ENCODE results near the gene HEYL.

DNA sequence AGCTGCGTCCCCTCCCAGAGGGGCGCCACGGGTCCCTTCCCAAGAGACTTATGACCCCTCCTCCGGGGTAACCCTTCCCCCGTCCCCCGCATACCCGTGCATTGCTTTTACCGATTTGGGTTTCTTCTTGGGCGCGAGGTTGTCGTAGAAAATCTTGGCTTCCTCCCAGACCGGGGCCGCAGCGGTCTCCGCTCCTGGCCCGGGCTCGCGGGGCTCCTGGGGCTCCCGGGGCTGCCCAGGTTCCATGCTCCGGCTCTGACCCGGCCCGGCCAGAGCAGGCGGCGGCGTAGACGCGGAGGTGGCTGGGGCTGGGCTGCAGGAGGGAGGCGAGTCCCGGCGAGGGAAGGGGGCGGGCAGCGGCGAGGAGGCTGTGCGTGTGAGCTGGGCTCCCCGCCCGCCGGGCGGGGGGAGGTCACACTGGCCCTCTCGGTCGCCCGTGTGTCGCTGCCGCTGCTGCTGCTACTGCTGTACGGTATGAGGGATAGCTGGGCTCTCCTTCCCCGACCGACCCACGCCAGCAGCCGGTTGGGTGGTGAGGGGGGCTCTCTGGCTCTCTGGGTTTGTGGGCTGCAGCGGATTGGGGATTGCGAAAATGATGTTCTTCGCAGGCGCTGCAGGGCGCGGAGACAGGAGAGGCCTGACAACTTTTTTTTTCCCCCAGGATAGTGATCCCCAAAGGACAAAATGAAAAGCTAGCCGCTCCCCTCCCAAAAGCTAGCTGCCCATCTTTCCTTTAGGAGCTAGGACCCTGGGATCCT, 32.5 kb upstream of the HEYL start, which contains the start of gene NT5C1A:
- TF ChIP-seq EGR1 (IDR thresholded peaks at IDR 0.05; ENCODE audit: low read depth) (no peak), SRF (IDR thresholded peaks at IDR 0.05; ENCODE audit: low read depth) (no peak), YY1 (IDR thresholded peaks at IDR 0.05; ENCODE audit: extremely low read depth, insufficient replicate concordance, low read depth, low read length) (no peak)
- TF ChIP-seq, protein P1, sequence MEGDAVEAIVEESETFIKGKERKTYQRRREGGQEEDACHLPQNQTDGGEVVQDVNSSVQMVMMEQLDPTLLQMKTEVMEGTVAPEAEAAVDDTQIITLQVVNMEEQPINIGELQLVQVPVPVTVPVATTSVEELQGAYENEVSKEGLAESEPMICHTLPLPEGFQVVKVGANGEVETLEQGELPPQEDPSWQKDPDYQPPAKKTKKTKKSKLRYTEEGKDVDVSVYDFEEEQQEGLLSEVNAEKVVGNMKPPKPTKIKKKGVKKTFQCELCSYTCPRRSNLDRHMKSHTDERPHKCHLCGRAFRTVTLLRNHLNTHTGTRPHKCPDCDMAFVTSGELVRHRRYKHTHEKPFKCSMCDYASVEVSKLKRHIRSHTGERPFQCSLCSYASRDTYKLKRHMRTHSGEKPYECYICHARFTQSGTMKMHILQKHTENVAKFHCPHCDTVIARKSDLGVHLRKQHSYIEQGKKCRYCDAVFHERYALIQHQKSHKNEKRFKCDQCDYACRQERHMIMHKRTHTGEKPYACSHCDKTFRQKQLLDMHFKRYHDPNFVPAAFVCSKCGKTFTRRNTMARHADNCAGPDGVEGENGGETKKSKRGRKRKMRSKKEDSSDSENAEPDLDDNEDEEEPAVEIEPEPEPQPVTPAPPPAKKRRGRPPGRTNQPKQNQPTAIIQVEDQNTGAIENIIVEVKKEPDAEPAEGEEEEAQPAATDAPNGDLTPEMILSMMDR (IDR thresholded peaks at IDR 0.05 in 2 of 3, conservative IDR thresholded peaks at IDR 0.05 in 1 of 3; ENCODE audit: borderline replicate concordance in 1 of 3, insufficient read depth in 1 of 3, low read depth in 2 of 3, low read length in 2 of 3) = no peak

Measured in HCT116 (cell line).